ENCODE measurements around the gene TEDC2.
"Not testable (repeated sequence)": the region's sequence is repeated elsewhere in the genome, so short reads cannot be mapped to it uniquely, and the experiment has no call there.

DNA sequence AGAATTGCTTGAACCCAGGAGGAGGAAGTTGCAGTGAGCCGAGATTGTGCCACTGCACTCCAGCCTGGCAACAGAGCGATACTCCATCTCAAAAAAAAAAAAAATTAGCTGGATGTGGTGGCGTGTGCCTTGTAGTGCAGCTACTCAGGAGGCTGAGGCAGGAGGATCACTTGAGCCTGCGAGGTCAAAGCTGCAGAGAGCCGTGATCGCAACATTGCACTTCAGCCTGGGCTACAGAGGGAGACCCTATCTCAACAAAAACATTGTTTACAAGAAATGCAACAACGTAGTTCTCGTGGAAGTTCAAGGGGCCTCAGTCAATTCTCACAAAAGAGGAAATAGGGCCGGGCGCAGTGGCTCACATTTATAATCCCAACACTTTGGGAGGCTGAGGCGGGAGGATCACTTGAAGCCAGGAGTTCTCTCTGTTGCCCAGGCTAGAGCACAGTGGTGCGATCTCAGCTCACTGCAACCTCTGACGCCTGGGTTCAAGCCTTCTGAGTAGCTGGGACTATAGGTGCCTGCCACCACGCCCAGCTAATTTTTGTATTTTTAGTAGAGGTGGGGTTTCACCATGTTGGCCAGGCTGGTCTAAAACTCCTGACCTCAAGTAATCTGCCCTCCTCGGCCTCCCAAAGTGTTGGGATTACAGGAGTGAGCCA lies 18.6 kb upstream of the TEDC2 start:
- not testable (repeated sequence) for TF ChIP-seq POLR2A, CTCF (IDR thresholded peaks at IDR 0.05)

Data from uterus (tissue), 2 donors.